PC-3 (cell line): ENCODE data around the gene SNX8. TPM values are rescaled to one million over a fixed set of nuclear protein-coding genes. Genes with fewer than 3 reads are reported as not detected.

Source experiments
- ATAC-seq: fragments of 200-7000 bp; cut with Tn5 transposase; 2 replicates; pipeline ENCODE4 v1.9.1; 2020; ENCODE audit warnings: mild to moderate bottlenecking, moderate library complexity
- BruUV-seq: library from RNA; stranded (reverse); fragments of 400-500 nt; replicated peaks from 2 replicates; lab custom pipeline; 2021; lab: Mats Ljungman, UMichigan
- CTCF ChIA-PET: fragments of 300-600 bp; sonication (Branson Sonifier 250); formaldehyde crosslinking; loops from one replicate; lab custom pipeline; 2022; ENCODE audit warnings: antibody characterized with exemption; lab: Charles Lee
- POLR2A ChIA-PET: fragments of 300-600 bp; sonication (Branson Sonifier 250); formaldehyde crosslinking; loops from one replicate; lab custom pipeline; 2022; ENCODE audit warnings: antibody characterized with exemption; ENCODE audit not compliant: unreplicated experiment; lab: Charles Lee
- DNase-seq: peaks from one replicate; pipeline ENCODE4 v3.0.0-alpha.2; 2015
- H2AFZ ChIP-seq: fragments of 300-600 bp; sonication (generic); 2 replicates; pipeline ENCODE4 v1.6.0; 2016; ENCODE audit warnings: antibody characterized with exemption, low read length
- H3F3A ChIP-seq: fragments of 300-600 bp; sonication (generic); one replicate; pipeline ENCODE4 v1.6.0; 2017; ENCODE audit warnings: antibody characterized with exemption, low read length, control low read depth, mild to moderate bottlenecking; ENCODE audit not compliant: unreplicated experiment
- H3K27ac ChIP-seq: fragments of 300-600 bp; sonication (generic); 2 replicates; pipeline ENCODE4 v1.5.1; 2016; ENCODE audit warnings: mild to moderate bottlenecking, low read length
- H3K27me3 ChIP-seq: fragments of 300-600 bp; sonication (generic); 2 replicates; pipeline ENCODE4 v1.6.1; 2016; ENCODE audit warnings: low read length, mixed read lengths
- H3K36me3 ChIP-seq: fragments of 300-600 bp; sonication (generic); 2 replicates; pipeline ENCODE4 v1.6.1; 2016; ENCODE audit warnings: low read depth, mixed run types, low read length, mixed read lengths
- H3K4me1 ChIP-seq: fragments of 300-600 bp; sonication (generic); 2 replicates; pipeline ENCODE4 v1.5.1; 2016; ENCODE audit warnings: low read length; ENCODE audit not compliant: insufficient read depth
- H3K4me2 ChIP-seq: fragments of 300-600 bp; sonication (generic); 2 replicates; pipeline ENCODE4 v1.6.0; 2016; ENCODE audit warnings: low read length
- H3K4me3 ChIP-seq: fragments of 300-600 bp; sonication (generic); 2 replicates; pipeline ENCODE4 v1.5.1; 2016; ENCODE audit warnings: mild to moderate bottlenecking, low read length, mixed read lengths
- H3K79me2 ChIP-seq: fragments of 300-600 bp; sonication (generic); 2 replicates; pipeline ENCODE4 v1.6.1; 2017; ENCODE audit warnings: low read length, mixed read lengths
- H3K9ac ChIP-seq: fragments of 300-600 bp; sonication (generic); 2 replicates; pipeline ENCODE4 v1.6.0; 2016; ENCODE audit warnings: mild to moderate bottlenecking, low read length
- H3K9me2 ChIP-seq: fragments of 300-600 bp; sonication (generic); replicated peaks from 2 replicates; pipeline ENCODE4 v1.6.1; 2016; ENCODE audit warnings: mixed run types, low read length, mixed read lengths
- H3K9me3 ChIP-seq: fragments of 300-600 bp; sonication (generic); 2 replicates; pipeline ENCODE4 v1.6.1; 2016; ENCODE audit warnings: low read length, mixed read lengths
- H4K20me1 ChIP-seq: fragments of 300-600 bp; sonication (generic); 2 replicates; pipeline ENCODE4 v1.6.1; 2016; ENCODE audit warnings: low read length, mixed read lengths
- EZH2 ChIP-seq: fragments of 300-600 bp; sonication (generic); IDR thresholded peaks from one replicate; pipeline ENCODE4 v1.6.1; 2017; ENCODE audit warnings: antibody characterized with exemption, mild to moderate bottlenecking, low read length; ENCODE audit not compliant: unreplicated experiment
- EZH2phosphoT487 ChIP-seq: fragments of 300-600 bp; sonication (generic); IDR thresholded peaks from 2 replicates; pipeline ENCODE4 v1.6.1; 2018; ENCODE audit warnings: mild to moderate bottlenecking, antibody characterized with exemption, low read length, borderline replicate concordance
- intact Hi-C: fragments of 100-400 bp; cut with micrococcal nuclease; formaldehyde crosslinking; loops from 2 replicates; pipeline ENCODE4 v1.9.0; 2023
- total RNA-seq: library from RNA; depleted of rRNA; stranded (reverse); fragments of >200 nt; gene quantifications from 2 replicates; pipeline ENCODE4 v1.2.3, GENCODE V29; 2014
- TF ChIP-seq, protein P1 (sequence below): fragments of 300-600 bp; sonication (generic); conservative IDR thresholded peaks from 2 replicates; pipeline ENCODE4 v1.5.1; 2017; ENCODE audit warnings: antibody characterized with exemption, low read depth, mild to moderate bottlenecking, low read length

SNX8 gene
- total RNA-seq, 1 experiment from 2014 or later = 12.3 TPM

DNA sequence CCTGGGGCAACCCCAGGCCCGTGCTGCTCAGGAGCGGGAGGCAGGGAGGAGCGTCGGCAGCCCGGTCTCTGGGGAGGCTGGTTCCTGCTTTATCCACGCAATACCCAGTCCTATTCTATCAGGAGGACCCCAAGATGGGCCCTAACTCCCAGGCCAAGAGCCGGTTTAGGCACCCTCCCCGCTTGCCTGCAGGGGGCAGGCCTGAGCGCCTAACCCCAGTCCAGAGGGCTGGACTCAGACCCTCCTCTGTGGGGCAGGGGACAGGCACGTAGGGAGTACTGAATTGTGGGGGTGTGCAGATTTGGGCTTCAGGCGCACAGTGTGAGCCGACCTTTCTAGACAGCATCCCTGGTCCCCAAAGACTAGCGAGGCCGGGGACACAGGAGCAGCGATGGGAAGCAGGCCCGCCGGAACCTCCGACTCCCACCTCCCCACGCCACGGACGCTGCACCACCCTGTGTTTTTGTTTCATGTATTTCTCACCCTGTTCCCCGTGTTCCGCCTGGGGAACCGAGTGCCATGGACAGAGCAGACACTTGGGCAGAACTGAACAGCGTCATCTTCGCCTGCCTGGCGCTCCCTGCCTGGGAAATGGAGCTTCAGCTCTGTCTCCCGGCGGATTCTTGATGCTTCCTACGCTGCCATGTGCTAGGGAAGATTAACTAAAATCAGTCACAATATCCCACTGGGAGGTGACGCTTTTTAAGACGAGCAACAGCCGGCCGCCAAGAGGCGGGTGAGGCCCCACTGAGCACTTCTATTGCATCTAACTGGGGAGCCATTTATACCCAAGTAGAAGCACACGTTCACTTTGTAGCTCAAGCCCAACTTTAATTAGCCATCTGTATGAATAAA, 66.9 kb downstream of the SNX8 start:
- TF ChIP-seq EZH2phosphoT487 = no peak
- TF ChIP-seq, protein P1, sequence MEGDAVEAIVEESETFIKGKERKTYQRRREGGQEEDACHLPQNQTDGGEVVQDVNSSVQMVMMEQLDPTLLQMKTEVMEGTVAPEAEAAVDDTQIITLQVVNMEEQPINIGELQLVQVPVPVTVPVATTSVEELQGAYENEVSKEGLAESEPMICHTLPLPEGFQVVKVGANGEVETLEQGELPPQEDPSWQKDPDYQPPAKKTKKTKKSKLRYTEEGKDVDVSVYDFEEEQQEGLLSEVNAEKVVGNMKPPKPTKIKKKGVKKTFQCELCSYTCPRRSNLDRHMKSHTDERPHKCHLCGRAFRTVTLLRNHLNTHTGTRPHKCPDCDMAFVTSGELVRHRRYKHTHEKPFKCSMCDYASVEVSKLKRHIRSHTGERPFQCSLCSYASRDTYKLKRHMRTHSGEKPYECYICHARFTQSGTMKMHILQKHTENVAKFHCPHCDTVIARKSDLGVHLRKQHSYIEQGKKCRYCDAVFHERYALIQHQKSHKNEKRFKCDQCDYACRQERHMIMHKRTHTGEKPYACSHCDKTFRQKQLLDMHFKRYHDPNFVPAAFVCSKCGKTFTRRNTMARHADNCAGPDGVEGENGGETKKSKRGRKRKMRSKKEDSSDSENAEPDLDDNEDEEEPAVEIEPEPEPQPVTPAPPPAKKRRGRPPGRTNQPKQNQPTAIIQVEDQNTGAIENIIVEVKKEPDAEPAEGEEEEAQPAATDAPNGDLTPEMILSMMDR = peak; percentile 77
- Histone ChIP-seq H3K9me3 (no peaks in the 10 kb centered on the region), H3K9ac (no peak overlapping the region), H3F3A (no peaks in the 10 kb centered on the region), H3K4me1 (peaks cover 30% of the 10 kb centered on the region), H3K4me2 (no peak overlapping the region), H3K9me2 (no peaks in the 10 kb centered on the region), H4K20me1 (no peaks in the 10 kb centered on the region), H3K4me3 (no peak overlapping the region), H3K36me3 (no peaks in the 10 kb centered on the region; the same call in 1 of the 2 replicates), H3K27ac (no peak overlapping the region), H2AFZ (no peak overlapping the region), H3K79me2 (peaks cover 10% of the 10 kb centered on the region; the same call in 1 of the 2 replicates), H3K27me3 (no peaks in the 10 kb centered on the region)
- DNase-seq (peak; percentile 38), ATAC-seq (no peak)
- BruUV-seq = no TSS peak
- ChIA-PET CTCF (no interaction called here), POLR2A (no interaction called here)
- intact Hi-C loops = no loop called here

DNA sequence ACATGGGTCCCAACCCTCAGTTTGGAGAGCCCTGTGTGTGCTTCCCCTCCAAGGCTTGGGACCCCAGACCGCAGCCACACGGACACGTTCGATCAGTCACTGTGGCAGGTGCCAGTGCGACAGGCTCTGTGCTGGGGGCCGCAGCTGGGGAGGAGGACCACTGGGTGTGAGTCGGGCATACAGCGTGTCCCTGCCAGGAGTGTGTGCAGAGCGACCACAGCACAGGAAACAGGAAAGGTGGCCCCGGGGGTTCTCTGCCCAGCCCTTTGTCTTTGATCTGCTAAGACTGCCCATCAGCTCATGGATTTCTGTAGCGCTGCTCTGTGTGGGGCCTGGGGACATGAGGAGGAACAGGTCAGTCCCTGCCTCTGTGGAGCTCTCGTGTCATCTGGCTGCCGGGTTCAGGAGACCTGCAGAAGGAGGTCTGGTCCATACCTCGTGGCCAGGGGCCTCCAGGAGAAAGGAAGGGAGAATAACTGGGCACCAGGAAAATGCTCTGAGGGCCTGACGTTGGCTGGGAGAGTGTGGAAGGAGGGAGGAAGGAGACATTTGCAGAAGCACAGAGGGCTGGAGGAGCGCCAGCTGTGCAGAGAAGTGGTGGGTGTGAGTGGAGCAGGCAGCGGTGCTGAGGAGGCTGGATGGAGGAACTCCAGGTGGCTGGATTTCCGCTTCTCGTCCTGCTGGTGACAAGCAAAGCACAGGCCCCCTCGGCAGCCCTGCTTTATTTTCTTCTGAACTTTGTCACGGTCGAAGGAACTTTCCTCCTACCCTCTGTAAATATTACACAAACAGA, 68.2 kb downstream of the SNX8 start:
- DNase-seq = no peak
- H3K4me2 ChIP-seq = no peak overlapping the region
- no peak overlapping the region for H3K27ac ChIP-seq
- H4K20me1 ChIP-seq = no peaks in the 10 kb centered on the region
- no peaks in the 10 kb centered on the region for H3K9me2 ChIP-seq
- no TSS peak for BruUV-seq
- POLR2A ChIA-PET = no interaction called here
- no peak overlapping the region for H3K4me3 ChIP-seq
- TF ChIP-seq, protein P1 = no peak
- no peak for TF ChIP-seq EZH2
- no peak for TF ChIP-seq EZH2phosphoT487
- H3F3A ChIP-seq = no peaks in the 10 kb centered on the region
- H3K9ac ChIP-seq = no peak overlapping the region
- H2AFZ ChIP-seq = no peak overlapping the region
- CTCF ChIA-PET = interaction anchor here (1.0 kb wide), 1 partner anchor 102 kb away, joined by 6 read pairs; no protein-coding TSS in a partner anchor
- ATAC-seq = no peak
- no peaks in the 10 kb centered on the region for H3K36me3 ChIP-seq
- peaks cover 31% of the 10 kb centered on the region for H3K4me1 ChIP-seq
- H3K27me3 ChIP-seq = no peaks in the 10 kb centered on the region
- peaks cover 19% of the 10 kb centered on the region for H3K79me2 ChIP-seq
- intact Hi-C loops = no loop called here
- H3K9me3 ChIP-seq = no peaks in the 10 kb centered on the region
